Ascending aorta (tissue), 2 donors: ENCODE data around the gene AP3M1. TPM values are rescaled to one million over a fixed set of nuclear protein-coding genes. Genes with fewer than 3 reads are reported as not detected.

Experiments
- DNase-seq, 2 donors: peaks; one replicate each; pipeline ENCODE4 v3.0.0-alpha.2; 2019; ENCODE audit warnings: low spot score in 2 of 2
- H3K27ac ChIP-seq, 2 donors: fragments of 200-600 bp; sonication (generic); one replicate each; pipeline ENCODE4 v1.5.1; 2016 to 2017; ENCODE audit warnings: mild to moderate bottlenecking in 1 of 2
- H3K27me3 ChIP-seq: fragments of 200-600 bp; sonication (generic); one replicate; pipeline ENCODE4 v1.5.1; 2017
- H3K36me3 ChIP-seq, 2 donors: fragments of 200-600 bp; sonication (generic); one replicate each; pipeline ENCODE4 v1.5.1; 2016
- H3K4me1 ChIP-seq, 2 donors: fragments of 200-600 bp; sonication (generic); one replicate each; pipeline ENCODE4 v1.5.1; 2016 to 2017; ENCODE audit warnings: mild to moderate bottlenecking in 1 of 2
- H3K4me3 ChIP-seq, 2 donors: fragments of 200-600 bp; sonication (generic); one replicate each; pipeline ENCODE4 v1.5.1; 2016 to 2017; ENCODE audit warnings: mild to moderate bottlenecking in 1 of 2
- H3K9me3 ChIP-seq, 2 donors: fragments of 200-600 bp; sonication (generic); one replicate each; pipeline ENCODE4 v1.5.1; 2016
- intact Hi-C: fragments of 100-400 bp; cut with DNase I; formaldehyde crosslinking; loops from one replicate; pipeline ENCODE4 v1.15.1; 2023
- total RNA-seq: library from RNA; depleted of rRNA; stranded (reverse); fragments of >200 nt; gene quantifications from one replicate; pipeline ENCODE4 v1.1.0, GENCODE V29; 2016
- TF ChIP-seq, protein P1 (sequence below), 3 experiments: fragments of 200-600 bp in 2 of 3; fragments of 450-650 bp in 1 of 3; sonication (generic) in 2 of 3; IDR thresholded peaks; one replicate each; pipeline ENCODE4 v1.5.1; 2016 to 2019; ENCODE audit warnings: antibody characterized with exemption in 3 of 3, mild to moderate bottlenecking in 1 of 3, moderate library complexity in 1 of 3

Gene AP3M1
- total RNA-seq, 1 donor from 2014 or later = 11.9 TPM

GRCh38 chr10:74099836-74100235 is 50.8 kb downstream of the AP3M1 start:
- H3K4me1 ChIP-seq = no peaks in the 10 kb centered on the region
- no peak overlapping the region for H3K4me3 ChIP-seq
- H3K27ac ChIP-seq = no peak overlapping the region
- DNase-seq = no peak
- H3K9me3 ChIP-seq = no peaks in the 10 kb centered on the region
- no peaks in the 10 kb centered on the region for H3K27me3 ChIP-seq
- H3K36me3 ChIP-seq = peaks cover 82 to 98% of the 10 kb centered on the region in 2 donors
- intact Hi-C loops = no loop called here
- TF ChIP-seq, protein P1, sequence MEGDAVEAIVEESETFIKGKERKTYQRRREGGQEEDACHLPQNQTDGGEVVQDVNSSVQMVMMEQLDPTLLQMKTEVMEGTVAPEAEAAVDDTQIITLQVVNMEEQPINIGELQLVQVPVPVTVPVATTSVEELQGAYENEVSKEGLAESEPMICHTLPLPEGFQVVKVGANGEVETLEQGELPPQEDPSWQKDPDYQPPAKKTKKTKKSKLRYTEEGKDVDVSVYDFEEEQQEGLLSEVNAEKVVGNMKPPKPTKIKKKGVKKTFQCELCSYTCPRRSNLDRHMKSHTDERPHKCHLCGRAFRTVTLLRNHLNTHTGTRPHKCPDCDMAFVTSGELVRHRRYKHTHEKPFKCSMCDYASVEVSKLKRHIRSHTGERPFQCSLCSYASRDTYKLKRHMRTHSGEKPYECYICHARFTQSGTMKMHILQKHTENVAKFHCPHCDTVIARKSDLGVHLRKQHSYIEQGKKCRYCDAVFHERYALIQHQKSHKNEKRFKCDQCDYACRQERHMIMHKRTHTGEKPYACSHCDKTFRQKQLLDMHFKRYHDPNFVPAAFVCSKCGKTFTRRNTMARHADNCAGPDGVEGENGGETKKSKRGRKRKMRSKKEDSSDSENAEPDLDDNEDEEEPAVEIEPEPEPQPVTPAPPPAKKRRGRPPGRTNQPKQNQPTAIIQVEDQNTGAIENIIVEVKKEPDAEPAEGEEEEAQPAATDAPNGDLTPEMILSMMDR (IDR thresholded peaks at IDR 0.05) = no peak

DNA sequence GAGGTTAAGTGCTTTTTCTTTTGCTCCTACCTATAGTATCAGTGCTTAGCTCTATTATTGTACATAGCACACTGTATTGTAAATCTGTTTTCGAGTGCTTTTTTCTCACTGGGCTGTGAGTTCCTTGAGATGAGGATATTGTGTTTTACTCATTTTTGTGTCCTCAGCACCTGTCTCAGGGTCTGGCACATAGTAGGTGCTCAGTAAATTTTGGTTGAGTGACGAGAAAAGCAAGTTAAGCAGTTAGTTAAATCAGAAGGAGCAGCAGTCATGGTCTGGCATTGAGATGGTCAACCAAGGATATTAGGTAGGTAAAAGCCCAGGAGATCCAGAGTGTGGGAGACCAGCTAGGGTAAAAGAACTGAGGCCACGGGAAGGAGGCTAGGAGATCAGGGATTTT is 51.2 kb downstream of the AP3M1 start:
- DNase-seq = no peak
- Histone ChIP-seq H3K4me1 (no peaks in the 10 kb centered on the region), H3K4me3 (no peak overlapping the region), H3K27ac (no peak overlapping the region), H3K9me3 (no peaks in the 10 kb centered on the region), H3K27me3 (no peaks in the 10 kb centered on the region), H3K36me3 (peaks cover 82 to 98% of the 10 kb centered on the region in 2 donors)
- intact Hi-C loops = no loop called here
- TF ChIP-seq, protein P1 (IDR thresholded peaks at IDR 0.05) = no peak

- DNase-seq = no peak
- TF ChIP-seq, protein P1 (IDR thresholded peaks at IDR 0.05) = no peak
- Histone ChIP-seq H3K36me3 (peaks cover 92 to 98% of the 10 kb centered on the region in 2 donors), H3K4me3 (no peak overlapping the region), H3K9me3 (no peaks in the 10 kb centered on the region), H3K27me3 (no peaks in the 10 kb centered on the region), H3K27ac (no peak overlapping the region), H3K4me1 (no peaks in the 10 kb centered on the region)
- intact Hi-C loops = no loop called here
These were observed 52.9 kb downstream of the AP3M1 start for GRCh38 chr10:74097776-74098175.

DNA sequence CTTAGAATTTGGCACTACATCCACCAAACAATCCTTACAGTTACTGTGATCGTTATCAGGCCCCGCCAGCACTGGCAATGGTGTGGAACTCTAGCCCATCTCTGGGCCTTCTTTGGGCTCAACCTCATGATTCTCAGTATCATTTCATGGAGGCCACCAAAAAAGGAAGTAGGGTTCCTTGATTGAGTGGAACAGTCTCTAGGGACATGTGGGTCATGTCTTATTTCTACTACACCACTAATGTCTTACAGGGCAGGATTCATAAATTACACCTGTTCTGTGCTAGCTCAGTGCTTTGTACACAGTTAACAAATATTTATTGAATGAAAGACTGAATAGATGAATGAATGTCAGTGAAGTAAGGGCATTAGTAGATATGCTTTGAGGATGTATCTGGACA is 53.9 kb downstream of the AP3M1 start:
- Histone ChIP-seq H3K27ac (no peak overlapping the region), H3K36me3 (peaks cover 92 to 98% of the 10 kb centered on the region in 2 donors), H3K4me1 (no peaks in the 10 kb centered on the region), H3K4me3 (no peak overlapping the region), H3K27me3 (no peaks in the 10 kb centered on the region), H3K9me3 (no peaks in the 10 kb centered on the region)
- TF ChIP-seq, protein P1 (IDR thresholded peaks at IDR 0.05) = no peak
- DNase-seq = no peak
- intact Hi-C loops = no loop called here

- H3K9me3 ChIP-seq = no peaks in the 10 kb centered on the region
- H3K27ac ChIP-seq = no peak overlapping the region
- H3K4me1 ChIP-seq = no peaks in the 10 kb centered on the region
- intact Hi-C loops = no loop called here
- H3K4me3 ChIP-seq = no peak overlapping the region
- H3K36me3 ChIP-seq = peaks cover 90 to 95% of the 10 kb centered on the region in 2 donors
- H3K27me3 ChIP-seq = no peaks in the 10 kb centered on the region
- no peak for DNase-seq
- TF ChIP-seq, protein P1 (IDR thresholded peaks at IDR 0.05) = no peak
These were observed 56.4 kb downstream of the AP3M1 start for GRCh38 chr10:74094231-74094630.
